ENCODE data around the gene MEIS1.

- TF ChIP-seq POLR2A (IDR thresholded peaks at IDR 0.05) (no peak), CTCF (IDR thresholded peaks at IDR 0.05) (no peak)
Observed at GRCh38 chr2:66501267-66501666, 66.3 kb downstream of the MEIS1 start.
